HepG2 (cell line): Measurements from ENCODE around the gene SLC38A3. TPM values are rescaled to one million over a fixed set of nuclear protein-coding genes. Genes with fewer than 3 reads are reported as not detected.

ENCODE experiments used
- CHCHD3 ChIP-seq: sonication (generic); formaldehyde crosslinking; IDR thresholded peaks from 2 replicates; pipeline ENCODE4 v1.8.0; 2022; ENCODE audit warnings: mild to moderate bottlenecking, missing genetic modification reagents, moderate library complexity
- KAT8 ChIP-seq: IDR thresholded peaks from 2 replicates; pipeline ENCODE4 v1.6.1; 2016; ENCODE audit warnings: missing genetic modification reagents, missing compliant biosample characterization
- KMT2B ChIP-seq: IDR thresholded peaks from 2 replicates; pipeline ENCODE4 v1.6.1; 2016; ENCODE audit warnings: missing genetic modification reagents, missing compliant biosample characterization
- NFIC ChIP-seq: IDR thresholded peaks from 2 replicates; pipeline ENCODE4 v1.6.1; 2012; ENCODE audit warnings: mild to moderate bottlenecking, low read length, inconsistent platforms
- PHF20 ChIP-seq: sonication (generic); formaldehyde crosslinking; IDR thresholded peaks from 2 replicates; pipeline ENCODE4 v1.5.0; 2020; ENCODE audit warnings: mild to moderate bottlenecking, missing genetic modification reagents
- PRPF4 ChIP-seq: fragments of 200-400 bp; formaldehyde crosslinking; IDR thresholded peaks from 2 replicates; pipeline ENCODE4 v1.6.1; 2016; ENCODE audit warnings: low read length, low read depth; ENCODE audit not compliant: poor library complexity, severe bottlenecking
- RAD51 ChIP-seq: fragments of 450-650 bp; IDR thresholded peaks from 2 replicates; pipeline ENCODE4 v1.6.1; 2016; ENCODE audit warnings: borderline replicate concordance
- RCOR2 ChIP-seq: IDR thresholded peaks from 2 replicates; pipeline ENCODE4 v1.6.1; 2016; ENCODE audit warnings: missing biosample characterization, missing genetic modification reagents
- RFX3 ChIP-seq: IDR thresholded peaks from 2 replicates; pipeline ENCODE4 v1.6.1; 2016; ENCODE audit warnings: missing biosample characterization, missing genetic modification reagents
- RXRA ChIP-seq: sonication (generic); formaldehyde crosslinking; IDR thresholded peaks from 2 replicates; pipeline ENCODE4 v1.5.1; 2020; ENCODE audit warnings: missing genetic modification reagents
- SMAD3 ChIP-seq: sonication (generic); formaldehyde crosslinking; IDR thresholded peaks from 2 replicates; pipeline ENCODE4 v1.4.0; 2020; ENCODE audit warnings: missing genetic modification reagents
- SRSF9 ChIP-seq: fragments of 200-400 bp; formaldehyde crosslinking; IDR thresholded peaks from 2 replicates; pipeline ENCODE4 v1.6.1; 2018; ENCODE audit warnings: borderline replicate concordance, mild to moderate bottlenecking, low read depth, low read length; ENCODE audit not compliant: insufficient read depth, poor library complexity, severe bottlenecking
- TBX2 ChIP-seq: sonication (generic); formaldehyde crosslinking; IDR thresholded peaks from 2 replicates; pipeline ENCODE4 v1.5.0; 2020; ENCODE audit warnings: missing genetic modification reagents, mild to moderate bottlenecking, borderline replicate concordance
- ZBTB1 ChIP-seq: sonication (generic); formaldehyde crosslinking; IDR thresholded peaks from 2 replicates; pipeline ENCODE4 v1.4.0; 2020; ENCODE audit warnings: missing genetic modification reagents, borderline replicate concordance
- ZBTB37 ChIP-seq: sonication (generic); formaldehyde crosslinking; IDR thresholded peaks from 2 replicates; pipeline ENCODE4 v1.4.0; 2020; ENCODE audit warnings: mild to moderate bottlenecking, missing genetic modification reagents
- ZNF264 ChIP-seq: sonication (generic); formaldehyde crosslinking; IDR thresholded peaks from 2 replicates; pipeline ENCODE4 v1.4.0; 2020; ENCODE audit warnings: missing genetic modification reagents
- ZNF350 ChIP-seq: sonication (generic); formaldehyde crosslinking; IDR thresholded peaks from 2 replicates; pipeline ENCODE4 v1.4.0; 2020; ENCODE audit warnings: mild to moderate bottlenecking, low read depth, missing genetic modification reagents, borderline replicate concordance
- ZNF431 ChIP-seq: sonication (generic); formaldehyde crosslinking; IDR thresholded peaks from 2 replicates; pipeline ENCODE4 v1.9.0; 2022; ENCODE audit warnings: missing genetic modification reagents, low read depth, mild to moderate bottlenecking, borderline replicate concordance
- ZNF556 ChIP-seq: sonication (generic); formaldehyde crosslinking; IDR thresholded peaks from 2 replicates; pipeline ENCODE4 v1.4.0; 2020; ENCODE audit warnings: mild to moderate bottlenecking, missing genetic modification reagents, borderline replicate concordance
- ZNF670 ChIP-seq: sonication (generic); formaldehyde crosslinking; IDR thresholded peaks from 2 replicates; pipeline ENCODE4 v1.8.0; 2022; ENCODE audit warnings: mild to moderate bottlenecking, missing genetic modification reagents, borderline replicate concordance
- ZNF724P ChIP-seq: sonication (generic); formaldehyde crosslinking; IDR thresholded peaks from 2 replicates; pipeline ENCODE4 v1.8.0; 2022; ENCODE audit warnings: missing genetic modification reagents, borderline replicate concordance
- ZNF770 ChIP-seq: sonication (generic); formaldehyde crosslinking; IDR thresholded peaks from 2 replicates; pipeline ENCODE4 v1.5.0; 2020; ENCODE audit warnings: mild to moderate bottlenecking, missing genetic modification reagents
- polyA plus RNA-seq, 8 experiments: library from polyadenylated mRNA; depleted of rRNA in 3 of 8; stranded (reverse) in 7 of 8; unstranded in 1 of 8; fragments of >200 nt; fragmentation: Illumina TruSeq in 4 of 8; extraction: Trizol in 4 of 8; gene quantifications; 2 replicates each; pipeline versions ENCODE4 v1.2.1 to v1.2.3, GENCODE V29; 2011 to 2016; ENCODE audit warnings: low read depth in 4 of 8, missing spikeins in 1 of 8, mixed read lengths in 1 of 8; ENCODE audit not compliant: insufficient read depth in 1 of 8
- total RNA-seq, 5 experiments: library from RNA; depleted of rRNA; stranded (reverse); fragments of >200 nt; fragmentation: Illumina TruSeq; extraction: Trizol; gene quantifications; 2 replicates each; pipeline ENCODE4 v1.2.3, GENCODE V29; 2016; ENCODE audit warnings: low read depth in 1 of 5
- TF ChIP-seq, protein P1 (sequence below): sonication (generic); formaldehyde crosslinking; IDR thresholded peaks from 2 replicates; pipeline ENCODE4 v1.4.0; 2020; ENCODE audit warnings: low read depth, missing genetic modification reagents

The SLC38A3 gene
- total and polyA plus RNA-seq, 2 of the 13 experiments (the other 11 are each of a cell fraction or from before 2014, with no cell fraction given) = 29.8 to 164 TPM

DNA sequence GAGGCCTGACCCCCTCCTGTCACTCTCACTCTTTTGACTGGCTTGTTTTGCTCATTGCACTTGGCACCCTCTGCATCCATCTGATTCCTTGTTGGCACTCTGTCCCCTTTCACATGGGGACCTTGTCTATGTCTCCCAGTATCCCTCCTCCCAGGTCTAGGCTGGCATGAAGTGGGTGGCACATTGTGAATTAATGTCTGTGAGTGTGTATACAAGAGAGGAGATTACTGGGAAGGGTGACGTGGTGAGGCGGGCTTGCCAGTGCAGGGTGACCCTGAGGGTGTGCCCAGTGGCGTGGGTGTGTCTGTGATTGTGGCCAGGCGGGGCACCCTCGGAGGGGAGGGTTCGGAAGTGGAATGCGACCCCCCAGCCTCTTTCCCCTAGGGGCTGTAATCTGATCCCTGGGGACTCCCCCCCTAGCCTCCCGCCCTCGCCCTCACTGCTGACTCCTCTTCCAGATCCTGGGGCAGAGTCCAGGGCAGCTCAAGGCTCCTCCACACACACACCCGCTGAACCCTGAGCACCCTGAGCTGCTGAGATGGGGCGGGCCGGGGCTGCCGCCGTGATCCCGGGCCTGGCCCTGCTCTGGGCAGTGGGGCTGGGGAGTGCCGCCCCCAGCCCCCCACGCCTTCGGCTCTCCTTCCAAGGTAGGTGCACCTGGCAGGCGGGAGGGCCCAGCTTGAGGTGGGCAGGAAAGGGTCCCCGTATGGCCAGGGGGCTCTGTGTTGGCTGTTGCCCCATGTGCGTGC, 63.8 kb downstream of the SLC38A3 start, which contains the start of gene SEMA3B (continued):
- TF ChIP-seq, protein P1, sequence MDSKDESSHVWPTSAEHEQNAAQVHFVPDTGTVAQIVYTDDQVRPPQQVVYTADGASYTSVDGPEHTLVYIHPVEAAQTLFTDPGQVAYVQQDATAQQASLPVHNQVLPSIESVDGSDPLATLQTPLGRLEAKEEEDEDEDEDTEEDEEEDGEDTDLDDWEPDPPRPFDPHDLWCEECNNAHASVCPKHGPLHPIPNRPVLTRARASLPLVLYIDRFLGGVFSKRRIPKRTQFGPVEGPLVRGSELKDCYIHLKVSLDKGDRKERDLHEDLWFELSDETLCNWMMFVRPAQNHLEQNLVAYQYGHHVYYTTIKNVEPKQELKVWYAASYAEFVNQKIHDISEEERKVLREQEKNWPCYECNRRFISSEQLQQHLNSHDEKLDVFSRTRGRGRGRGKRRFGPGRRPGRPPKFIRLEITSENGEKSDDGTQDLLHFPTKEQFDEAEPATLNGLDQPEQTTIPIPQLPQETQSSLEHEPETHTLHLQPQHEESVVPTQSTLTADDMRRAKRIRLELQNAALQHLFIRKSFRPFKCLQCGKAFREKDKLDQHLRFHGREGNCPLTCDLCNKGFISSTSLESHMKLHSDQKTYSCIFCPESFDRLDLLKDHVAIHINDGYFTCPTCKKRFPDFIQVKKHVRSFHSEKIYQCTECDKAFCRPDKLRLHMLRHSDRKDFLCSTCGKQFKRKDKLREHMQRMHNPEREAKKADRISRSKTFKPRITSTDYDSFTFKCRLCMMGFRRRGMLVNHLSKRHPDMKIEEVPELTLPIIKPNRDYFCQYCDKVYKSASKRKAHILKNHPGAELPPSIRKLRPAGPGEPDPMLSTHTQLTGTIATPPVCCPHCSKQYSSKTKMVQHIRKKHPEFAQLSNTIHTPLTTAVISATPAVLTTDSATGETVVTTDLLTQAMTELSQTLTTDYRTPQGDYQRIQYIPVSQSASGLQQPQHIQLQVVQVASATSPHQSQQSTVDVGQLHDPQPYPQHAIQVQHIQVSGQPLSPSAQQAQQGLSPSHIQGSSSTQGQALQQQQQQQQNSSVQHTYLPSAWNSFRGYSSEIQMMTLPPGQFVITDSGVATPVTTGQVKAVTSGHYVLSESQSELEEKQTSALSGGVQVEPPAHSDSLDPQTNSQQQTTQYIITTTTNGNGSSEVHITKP (CRISPR knock-in tag) = peak; percentile 41; the same call in 1 of the 2 replicates
- TF ChIP-seq CHCHD3 = no peak
- TF ChIP-seq KAT8 (CRISPR knock-in tag) = peak; percentile 18; the same call in 1 of the 2 replicates
- TF ChIP-seq ZNF770 = peak; percentile 68; the same call in 1 of the 2 replicates
- TF ChIP-seq ZNF556 (CRISPR knock-in tag) = no peak
- TF ChIP-seq RAD51 = no peak
- no peak for TF ChIP-seq ZBTB37
- no peak for TF ChIP-seq RXRA
- no peak for TF ChIP-seq ZNF264 (CRISPR knock-in tag)
- TF ChIP-seq ZNF431 = no peak
- no peak for TF ChIP-seq PRPF4
- TF ChIP-seq TBX2 (CRISPR knock-in tag) = peak; percentile 76
- TF ChIP-seq ZBTB1 (CRISPR knock-in tag) = no peak
- no peak for TF ChIP-seq RCOR2 (CRISPR knock-in tag)
- TF ChIP-seq ZNF724P (CRISPR knock-in tag) = no peak; the same call in 1 of the 2 replicates
- no peak for TF ChIP-seq PHF20 (CRISPR knock-in tag)
- TF ChIP-seq KMT2B = no peak
- no peak for TF ChIP-seq ZNF350 (CRISPR knock-in tag)
- no peak for TF ChIP-seq RFX3
- no peak for TF ChIP-seq ZNF670 (CRISPR knock-in tag)
- TF ChIP-seq NFIC = no peak
- TF ChIP-seq SMAD3 = 0 out of 2 replicates have a peak, but pooled peaks have one; percentile 55
- no peak for TF ChIP-seq SRSF9
